GM18508 (cell line): Measurements from ENCODE around the gene SNAP25.

Source experiments
- ATAC-seq: cut with Tn5 transposase; IDR thresholded peaks from one replicate; pipeline ENCODE4 v1.9.1; 2021; ENCODE audit warnings: moderate number of reproducible peaks; ENCODE audit not compliant: insufficient read depth, unreplicated experiment

SNAP25 gene

DNA sequence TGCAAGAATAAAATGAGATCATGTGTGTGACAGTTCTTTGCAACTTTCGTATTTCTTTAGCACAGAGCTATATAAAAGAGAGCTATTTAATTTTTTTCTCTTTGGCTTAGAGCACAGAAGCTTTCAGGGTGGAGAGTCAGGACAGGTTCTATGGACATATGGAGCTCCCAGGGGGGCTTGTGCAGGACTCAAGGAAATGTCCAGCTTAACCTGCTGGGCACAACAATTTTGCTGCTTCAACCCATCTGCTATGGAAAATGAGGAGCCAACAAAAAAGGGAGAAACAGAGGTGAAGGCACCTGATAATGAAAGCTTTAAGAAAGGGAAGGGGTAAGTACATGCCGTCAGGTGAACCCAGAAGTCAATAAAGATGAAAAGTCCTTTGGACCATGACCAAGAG is 5.1 kb upstream of the SNAP25 start:
- no peak for ATAC-seq

- no peak for ATAC-seq
Measured at GRCh38 chr20:10216146-10216791, 2.4 kb upstream of the SNAP25 start.

DNA sequence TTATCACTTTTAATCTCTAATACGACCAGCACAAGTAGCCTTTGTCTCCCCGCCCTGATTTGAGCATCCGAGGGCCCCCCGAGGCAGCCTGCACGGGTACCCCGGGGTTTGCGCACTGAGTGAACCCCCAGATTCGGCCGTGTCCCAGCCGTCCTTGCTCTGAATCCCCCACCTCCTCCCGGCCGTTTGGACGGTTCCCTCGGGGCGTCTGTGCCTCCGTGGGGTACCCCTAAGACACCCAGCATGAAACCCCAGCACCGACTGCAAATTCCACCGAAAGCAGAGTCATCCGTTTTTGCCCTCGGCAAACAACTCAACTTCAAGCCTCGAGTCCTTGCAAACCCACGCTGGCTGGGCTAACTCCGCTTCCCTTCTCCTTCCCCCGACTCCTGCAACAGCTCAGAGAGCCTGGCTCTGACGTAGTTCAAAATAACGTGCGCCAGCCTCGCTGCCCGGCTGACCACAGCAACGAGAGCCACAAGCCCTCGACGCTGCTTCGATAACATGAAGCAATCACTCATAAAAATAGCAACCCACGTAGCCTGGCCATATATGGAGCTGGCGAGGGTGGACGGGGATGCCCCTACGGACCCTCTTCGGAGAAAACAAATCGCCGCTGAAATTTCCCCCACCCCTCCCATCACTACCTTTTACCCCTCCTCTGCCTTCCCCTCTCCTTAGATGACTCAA is 764 bp upstream of the SNAP25 start:
- no peak for ATAC-seq

DNA sequence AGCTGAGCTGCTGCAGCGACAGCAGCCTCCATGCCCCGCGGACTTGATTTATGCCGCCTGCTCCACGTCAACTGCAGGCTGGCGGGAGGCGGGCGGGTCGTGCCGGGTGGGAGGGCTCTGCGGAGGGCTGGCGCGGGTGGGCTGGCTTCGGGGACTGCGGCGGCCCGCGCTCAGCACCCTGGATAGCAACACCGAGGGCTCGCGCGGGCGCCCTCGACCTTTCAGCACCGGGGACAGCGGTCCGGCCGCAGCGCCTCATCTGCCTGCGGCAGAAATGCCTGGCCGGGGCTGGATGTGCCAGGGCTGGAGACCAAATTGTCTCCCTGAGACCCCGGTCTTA is 792 bp downstream of the SNAP25 start:
- ATAC-seq: no peak

DNA sequence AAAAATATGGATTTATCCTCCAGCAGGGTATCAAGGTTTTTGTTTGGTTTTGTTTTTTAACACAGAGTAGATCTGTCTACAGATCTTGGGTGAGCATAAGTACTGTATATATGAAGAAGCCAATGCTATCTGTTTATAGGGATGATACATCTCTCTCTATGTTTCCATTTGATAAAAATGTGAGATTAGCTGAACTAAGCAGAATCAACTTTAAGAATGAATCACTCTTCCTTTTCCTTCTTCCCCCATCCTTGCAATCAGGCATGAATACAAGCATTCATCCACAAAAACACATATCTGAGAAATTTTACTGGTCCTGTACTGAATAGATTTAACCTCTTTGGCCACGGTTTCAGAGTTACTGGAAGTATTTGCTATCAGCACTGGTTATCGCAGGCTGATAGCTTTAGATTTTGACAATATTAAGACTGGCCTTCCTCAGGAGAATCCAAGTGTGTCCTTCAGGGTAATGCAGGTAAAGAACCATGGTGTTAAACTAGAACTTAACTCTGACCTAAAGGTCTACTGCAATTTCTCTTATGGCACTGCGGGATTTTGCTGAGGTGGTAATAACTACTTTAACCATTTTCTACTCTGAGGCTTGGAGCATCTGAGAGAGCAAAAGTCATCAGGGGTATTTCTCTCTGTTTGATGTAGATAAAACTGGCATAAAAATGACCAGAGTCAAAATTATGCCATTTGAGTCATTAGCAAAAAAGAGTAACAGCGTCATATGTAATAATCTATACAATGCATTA is 1.5 kb downstream of the SNAP25 start:
- no peak for ATAC-seq

DNA sequence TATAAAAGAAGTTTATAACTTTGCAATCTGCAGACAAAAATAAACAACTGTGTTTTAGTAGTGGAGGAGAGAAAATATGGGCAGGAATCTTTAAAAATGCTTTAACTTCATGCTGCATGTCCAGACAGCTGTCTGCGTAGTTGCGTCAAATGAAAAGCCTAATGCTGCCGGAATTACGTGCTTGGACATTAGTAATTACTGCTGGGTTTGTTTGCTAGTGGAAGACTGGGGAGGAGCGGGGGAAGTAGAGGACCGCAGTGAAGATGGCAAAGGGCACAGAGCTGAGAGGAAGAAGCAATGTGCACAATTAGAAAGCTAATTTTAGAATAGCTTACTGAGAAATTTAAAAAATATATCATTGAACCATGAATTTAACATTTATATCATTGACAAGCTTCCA is 2.4 kb downstream of the SNAP25 start:
- no peak for ATAC-seq

- no peak for ATAC-seq
Measured at GRCh38 chr20:10225439-10226060, 6.9 kb downstream of the SNAP25 start.

DNA sequence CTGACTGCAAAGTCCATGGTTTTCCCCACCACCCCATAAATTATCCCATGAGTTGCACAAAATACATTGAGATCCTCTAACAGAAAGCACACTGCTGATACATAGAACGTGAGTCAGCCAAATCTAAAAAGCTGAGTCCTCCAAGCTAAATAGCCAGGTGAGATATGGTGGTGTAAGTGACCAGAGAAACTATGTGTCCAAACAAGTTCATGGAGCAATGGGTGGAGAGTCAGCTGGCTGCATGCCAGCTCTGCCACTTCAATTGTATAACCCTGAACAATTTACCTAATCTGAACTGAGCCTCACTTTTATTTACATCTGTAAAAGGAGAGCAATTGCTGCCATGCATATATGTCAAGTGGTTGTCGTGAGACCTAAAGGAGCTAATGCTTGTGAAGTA is 9.7 kb downstream of the SNAP25 start:
- no peak for ATAC-seq

DNA sequence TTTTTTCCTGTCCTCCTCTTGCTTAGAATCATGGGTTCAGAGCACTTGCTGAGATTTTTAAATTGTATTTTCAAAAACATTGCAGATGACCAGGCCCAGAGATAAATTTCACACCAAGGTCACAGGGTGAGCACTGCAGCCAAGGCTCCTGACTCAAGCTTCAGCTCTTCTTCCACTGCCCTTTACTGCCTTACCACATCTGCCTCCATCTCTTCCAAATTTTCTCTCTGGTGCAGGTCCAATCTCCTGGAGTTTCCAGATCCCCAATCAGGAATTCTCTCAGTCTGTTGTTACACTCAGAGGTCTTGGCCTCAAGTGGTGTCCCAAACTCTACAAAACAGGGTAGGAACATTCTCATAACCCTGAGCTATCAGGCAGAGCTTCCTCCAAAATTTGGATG is 12.7 kb downstream of the SNAP25 start:
- ATAC-seq: no peak

DNA sequence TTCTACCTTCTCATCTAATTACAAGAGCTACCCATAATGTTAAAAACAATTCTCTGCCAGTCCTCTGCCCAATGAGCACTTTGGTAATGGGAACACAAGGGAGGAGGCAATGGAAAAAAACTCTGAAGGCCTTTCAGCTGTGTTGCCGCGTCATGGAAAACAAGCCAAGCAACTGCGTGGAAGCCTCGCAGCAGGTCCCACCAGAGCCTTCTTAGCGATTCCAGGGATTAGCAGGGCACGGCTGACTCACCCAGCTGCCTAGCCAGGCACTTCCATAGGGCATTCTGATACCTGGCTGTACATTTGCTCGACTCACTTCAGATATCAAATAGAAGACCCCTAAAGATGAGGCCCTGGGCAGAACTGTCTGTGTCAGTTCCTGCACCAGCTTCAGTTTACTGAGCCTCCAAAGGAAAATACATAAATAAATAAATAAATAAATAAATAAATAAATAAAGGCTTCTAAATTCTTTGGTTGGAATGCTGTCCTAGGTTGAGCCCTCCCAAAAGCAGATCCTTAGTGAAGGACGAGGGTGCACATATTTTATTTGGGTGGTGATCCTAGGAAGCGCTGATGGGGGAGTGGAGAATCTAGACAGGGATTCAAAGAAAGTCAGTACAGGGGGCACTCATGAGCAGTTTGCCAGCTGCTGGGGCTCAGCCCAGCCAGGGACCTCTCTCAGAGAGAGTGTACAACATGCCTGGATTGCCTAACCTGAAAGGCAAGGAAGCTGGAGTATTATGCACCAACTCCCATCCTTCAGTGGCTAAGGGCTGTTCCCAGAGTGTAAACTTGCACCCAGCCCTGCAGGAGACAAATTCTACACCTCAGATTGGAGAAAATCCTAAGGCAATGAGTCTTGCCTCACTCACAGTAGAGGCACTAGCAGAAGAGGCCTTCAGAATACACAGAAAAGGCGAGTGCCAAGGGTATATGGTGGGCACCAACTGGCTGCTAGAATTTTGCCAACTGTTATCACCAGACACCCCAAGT is 18.2 kb downstream of the SNAP25 start:
- no peak for ATAC-seq

GRCh38 chr20:10239954-10240353 is 21.3 kb downstream of the SNAP25 start:
- no peak for ATAC-seq

GRCh38 chr20:10240655-10241054 is 22.0 kb downstream of the SNAP25 start:
- no peak for ATAC-seq

GRCh38 chr20:10242166-10242565 is 23.5 kb downstream of the SNAP25 start:
- ATAC-seq: no peak

- no peak for ATAC-seq
Measured at GRCh38 chr20:10247440-10247839, 28.8 kb downstream of the SNAP25 start.

DNA sequence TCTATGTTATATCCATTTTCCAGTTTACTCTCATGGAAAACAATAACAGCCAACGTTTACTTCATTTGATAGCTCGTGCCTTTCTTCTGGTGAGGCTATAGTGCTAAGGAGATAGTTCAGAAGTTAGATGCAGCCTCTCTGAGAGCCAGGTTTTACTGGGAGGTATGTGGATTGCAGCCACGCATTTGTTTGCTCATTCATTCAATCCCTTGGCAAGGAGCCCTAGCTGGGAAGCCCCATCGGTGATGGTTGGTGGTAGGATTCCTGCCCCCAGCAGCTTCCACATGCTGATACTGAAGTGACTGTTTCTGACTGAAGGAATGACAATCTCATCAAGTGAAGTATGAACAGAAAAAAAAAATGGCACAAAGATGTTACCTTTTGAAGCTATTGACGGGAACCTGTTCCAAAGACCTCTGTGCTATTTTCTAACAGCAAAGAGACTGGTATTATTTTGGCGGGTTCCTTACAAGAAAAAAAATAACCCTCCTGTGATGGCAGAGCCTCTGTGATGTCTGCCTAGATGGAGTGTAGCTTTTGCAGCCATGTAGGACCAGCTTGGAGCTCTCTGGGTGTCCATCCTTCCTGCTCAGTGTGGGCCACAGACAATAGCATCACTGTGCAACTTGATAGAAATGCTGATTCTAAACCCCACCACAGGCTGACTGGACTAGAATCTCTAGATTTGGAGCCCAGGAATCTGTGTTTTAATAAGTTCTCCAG is 30.6 kb downstream of the SNAP25 start:
- ATAC-seq: no peak

- no peak for ATAC-seq
Measured at GRCh38 chr20:10249822-10250221, 31.2 kb downstream of the SNAP25 start.

- ATAC-seq: no peak
Measured at GRCh38 chr20:10250902-10251301, 32.3 kb downstream of the SNAP25 start.

- no peak for ATAC-seq
Measured at GRCh38 chr20:10253780-10254179, 35.1 kb downstream of the SNAP25 start.

GRCh38 chr20:10255846-10256245 is 37.2 kb downstream of the SNAP25 start:
- no peak for ATAC-seq
